ENCODE measurements around the gene FASTK.

FASTK gene

GRCh38 chr7:151124899-151125399 lies 44.3 kb upstream of the FASTK start:
- no peak for FAIRE-seq
- DNase-seq (ENCODE audit: insufficient read length, low spot score): no peak
- TF ChIP-seq POLR2A (IDR thresholded peaks at IDR 0.05; ENCODE audit: low read depth, low read length) (no peak), TAF1 (IDR thresholded peaks at IDR 0.05; ENCODE audit: low read depth, low read length) (no peak), PAX5 (IDR thresholded peaks at IDR 0.05; ENCODE audit: insufficient read depth, low read length, severe bottlenecking) (no peak), POLR2AphosphoS5 (IDR thresholded peaks at IDR 0.05; ENCODE audit: low read depth, low read length) (no peak), SPI1 (IDR thresholded peaks at IDR 0.05; ENCODE audit: low read depth, low read length) (no peak), POU2F2 (IDR thresholded peaks at IDR 0.05; ENCODE audit: low read depth, low read length) (no peak)

- no peak for DNase-seq (ENCODE audit: insufficient read length, low spot score)
- TF ChIP-seq SPI1 (IDR thresholded peaks at IDR 0.05; ENCODE audit: low read depth, low read length) (no peak), POU2F2 (IDR thresholded peaks at IDR 0.05; ENCODE audit: low read depth, low read length) (no peak), PAX5 (IDR thresholded peaks at IDR 0.05; ENCODE audit: insufficient read depth, low read length, severe bottlenecking) (no peak), TAF1 (IDR thresholded peaks at IDR 0.05; ENCODE audit: low read depth, low read length) (no peak)
- FAIRE-seq: no peak
Measured at GRCh38 chr7:151124481-151124880, 43.9 kb upstream of the FASTK start.

- DNase-seq (ENCODE audit: insufficient read length, low spot score) (peak; percentile 99), FAIRE-seq (peak; percentile 92)
- no peak for TF ChIP-seq POLR2A (IDR thresholded peaks at IDR 0.05; ENCODE audit: low read depth, low read length)
- no peak for TF ChIP-seq PAX5 (IDR thresholded peaks at IDR 0.05; ENCODE audit: insufficient read depth, low read length, severe bottlenecking)
- TF ChIP-seq POLR2AphosphoS5 (IDR thresholded peaks at IDR 0.05; ENCODE audit: low read depth, low read length): no peak
- no peak for TF ChIP-seq SPI1 (IDR thresholded peaks at IDR 0.05; ENCODE audit: low read depth, low read length)
- TF ChIP-seq POU2F2 (IDR thresholded peaks at IDR 0.05; ENCODE audit: low read depth, low read length): no peak
- no peak for TF ChIP-seq TAF1 (IDR thresholded peaks at IDR 0.05; ENCODE audit: low read depth, low read length)
Measured at GRCh38 chr7:151123822-151124464, 43.3 kb upstream of the FASTK start.

DNA sequence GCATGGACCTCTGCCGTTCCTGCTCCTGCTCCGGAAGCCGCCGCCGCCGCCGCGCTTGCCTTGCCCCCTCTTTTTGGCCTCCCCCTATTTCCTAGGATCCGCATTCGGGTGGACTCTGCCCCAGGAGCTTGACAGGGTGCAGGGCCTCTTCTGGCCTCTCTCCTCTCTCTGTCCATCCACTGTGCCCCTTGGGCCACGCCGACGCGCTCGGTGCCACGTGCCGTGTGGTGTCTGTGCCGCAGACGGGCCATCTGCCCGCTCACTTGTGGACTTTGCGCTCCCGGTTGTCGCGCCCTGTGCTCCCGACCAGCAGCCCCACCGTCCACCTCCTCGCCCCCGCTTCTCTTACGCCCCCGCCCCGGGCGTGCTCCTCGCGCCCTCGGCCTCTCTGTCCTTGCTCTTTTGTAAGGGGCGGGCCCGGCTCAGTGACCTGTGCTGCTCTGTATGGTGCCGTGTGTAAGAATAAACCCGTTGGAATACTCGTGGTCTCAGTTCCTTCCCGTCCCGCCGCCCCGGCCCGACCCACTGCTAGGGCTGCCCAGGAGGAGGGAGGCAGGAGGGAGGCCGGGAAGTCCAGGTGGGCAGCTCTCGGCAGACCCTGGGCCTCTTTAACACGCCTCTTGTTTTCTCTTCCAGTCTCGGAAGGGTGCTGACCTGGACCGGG lies 42.7 kb upstream of the FASTK start:
- no peak for FAIRE-seq
- DNase-seq (ENCODE audit: insufficient read length, low spot score): no peak
- TF ChIP-seq SPI1 (IDR thresholded peaks at IDR 0.05; ENCODE audit: low read depth, low read length) (no peak), PAX5 (IDR thresholded peaks at IDR 0.05; ENCODE audit: insufficient read depth, low read length, severe bottlenecking) (no peak), POLR2AphosphoS5 (IDR thresholded peaks at IDR 0.05; ENCODE audit: low read depth, low read length) (no peak), POU2F2 (IDR thresholded peaks at IDR 0.05; ENCODE audit: low read depth, low read length) (no peak), TAF1 (IDR thresholded peaks at IDR 0.05; ENCODE audit: low read depth, low read length) (no peak), POLR2A (IDR thresholded peaks at IDR 0.05; ENCODE audit: low read depth, low read length) (no peak)

DNA sequence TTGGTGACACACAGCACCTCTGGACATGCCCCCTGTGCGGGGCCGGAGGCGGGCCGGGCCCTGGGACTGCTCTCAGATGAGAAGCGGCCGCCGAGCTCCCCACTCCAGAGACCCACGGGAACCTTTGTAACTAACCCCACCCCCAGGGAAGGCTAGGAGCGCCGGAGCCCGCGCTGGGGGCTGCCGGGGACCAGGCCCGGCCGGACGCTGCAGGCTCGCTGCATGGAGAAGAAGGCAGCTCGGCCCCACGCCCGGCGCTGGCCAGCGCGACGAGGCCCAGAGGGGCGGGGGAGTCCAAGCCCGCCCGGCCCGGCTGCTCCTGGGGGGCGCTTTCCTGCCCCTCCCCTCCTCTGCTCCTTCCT lies 42.2 kb upstream of the FASTK start:
- no peak for FAIRE-seq
- no peak for DNase-seq (ENCODE audit: insufficient read length, low spot score)
- no peak for TF ChIP-seq POU2F2 (IDR thresholded peaks at IDR 0.05; ENCODE audit: low read depth, low read length)
- TF ChIP-seq TAF1 (IDR thresholded peaks at IDR 0.05; ENCODE audit: low read depth, low read length): no peak
- TF ChIP-seq POLR2AphosphoS5 (IDR thresholded peaks at IDR 0.05; ENCODE audit: low read depth, low read length): no peak
- TF ChIP-seq SPI1 (IDR thresholded peaks at IDR 0.05; ENCODE audit: low read depth, low read length): no peak
- TF ChIP-seq POLR2A (IDR thresholded peaks at IDR 0.05; ENCODE audit: low read depth, low read length): no peak
- no peak for TF ChIP-seq PAX5 (IDR thresholded peaks at IDR 0.05; ENCODE audit: insufficient read depth, low read length, severe bottlenecking)

DNA sequence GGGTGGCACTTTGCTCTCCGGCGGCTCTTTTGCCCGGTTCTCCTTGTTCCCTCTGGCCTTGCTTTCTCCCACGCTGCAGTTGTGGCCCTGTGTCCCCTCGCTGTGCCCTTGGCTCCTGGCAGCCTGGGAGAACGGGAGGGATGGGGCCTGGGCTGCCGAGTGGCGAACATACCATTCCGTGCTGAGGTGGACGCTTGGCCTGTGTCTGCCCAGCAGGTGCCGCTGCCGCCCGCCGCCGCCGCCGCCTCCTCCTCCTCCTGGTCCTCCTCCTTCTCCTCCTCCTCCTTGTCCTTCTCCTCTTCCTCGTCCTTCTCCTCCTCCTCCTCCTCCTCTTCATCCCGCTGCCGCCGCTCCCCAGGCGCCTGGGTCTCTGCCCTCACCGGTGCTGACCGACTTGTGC lies 41.7 kb upstream of the FASTK start:
- FAIRE-seq: no peak

GRCh38 chr7:151121380-151122170 lies 41.0 kb upstream of the FASTK start:
- no peak for FAIRE-seq
- no peak for DNase-seq (ENCODE audit: insufficient read length, low spot score)
- TF ChIP-seq POU2F2 (IDR thresholded peaks at IDR 0.05; ENCODE audit: low read depth, low read length) (no peak), PAX5 (IDR thresholded peaks at IDR 0.05; ENCODE audit: insufficient read depth, low read length, severe bottlenecking) (no peak), SPI1 (IDR thresholded peaks at IDR 0.05; ENCODE audit: low read depth, low read length) (no peak), POLR2AphosphoS5 (IDR thresholded peaks at IDR 0.05; ENCODE audit: low read depth, low read length) (no peak), POLR2A (IDR thresholded peaks at IDR 0.05; ENCODE audit: low read depth, low read length) (no peak), TAF1 (IDR thresholded peaks at IDR 0.05; ENCODE audit: low read depth, low read length) (no peak)

More for the DNA sequence above, 41.7 kb upstream of the FASTK start:
- DNase-seq (ENCODE audit: insufficient read length, low spot score): no peak
- no peak for TF ChIP-seq POU2F2 (IDR thresholded peaks at IDR 0.05; ENCODE audit: low read depth, low read length)

DNA sequence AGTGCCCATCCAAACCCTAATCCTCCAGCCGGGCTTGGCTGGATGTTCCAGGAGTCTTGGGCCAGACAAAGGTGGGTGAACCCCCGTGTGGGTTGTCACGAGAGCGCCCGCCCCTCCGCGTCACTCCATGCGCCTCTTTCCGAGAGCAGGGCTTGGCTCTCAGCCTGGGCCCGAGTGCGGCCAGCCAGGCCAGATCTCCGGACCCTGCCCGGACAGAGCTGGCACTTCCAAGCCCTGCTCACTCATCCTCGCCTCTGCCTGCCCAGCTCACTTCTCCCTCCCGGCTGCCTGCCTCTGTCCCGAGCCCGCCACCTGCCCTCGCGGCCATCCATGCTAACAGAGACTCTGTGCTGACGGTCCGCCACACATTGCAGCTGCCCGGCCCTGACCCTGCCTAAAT lies 40.3 kb upstream of the FASTK start:
- FAIRE-seq: no peak
- DNase-seq (ENCODE audit: insufficient read length, low spot score): no peak
- TF ChIP-seq POU2F2 (IDR thresholded peaks at IDR 0.05; ENCODE audit: low read depth, low read length) (no peak), POLR2AphosphoS5 (IDR thresholded peaks at IDR 0.05; ENCODE audit: low read depth, low read length) (no peak), SPI1 (IDR thresholded peaks at IDR 0.05; ENCODE audit: low read depth, low read length) (no peak)

DNA sequence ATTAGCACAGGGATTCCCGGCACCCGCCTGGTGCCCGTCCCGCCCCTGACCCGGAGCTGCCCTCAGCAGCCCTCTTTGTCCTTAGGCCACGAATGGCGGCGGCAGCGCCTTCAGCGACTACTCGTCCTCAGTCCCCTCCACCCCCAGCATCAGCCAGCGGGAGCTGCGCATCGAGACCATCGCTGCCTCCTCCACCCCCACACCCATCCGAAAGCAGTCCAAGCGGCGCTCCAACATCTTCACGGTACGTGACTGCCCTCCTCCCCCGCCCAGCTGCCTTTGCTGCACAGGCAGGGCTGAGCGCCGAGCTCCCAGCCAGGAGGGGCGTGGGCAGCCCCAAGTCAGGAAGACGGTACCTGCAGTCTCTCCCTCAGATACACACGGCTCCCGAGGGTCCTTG lies 39.3 kb upstream of the FASTK start:
- FAIRE-seq: no peak
- no peak for DNase-seq (ENCODE audit: insufficient read length, low spot score)
- TF ChIP-seq TAF1 (IDR thresholded peaks at IDR 0.05; ENCODE audit: low read depth, low read length) (no peak), SPI1 (IDR thresholded peaks at IDR 0.05; ENCODE audit: low read depth, low read length) (no peak), POLR2A (IDR thresholded peaks at IDR 0.05; ENCODE audit: low read depth, low read length) (no peak), PAX5 (IDR thresholded peaks at IDR 0.05; ENCODE audit: insufficient read depth, low read length, severe bottlenecking) (no peak), POLR2AphosphoS5 (IDR thresholded peaks at IDR 0.05; ENCODE audit: low read depth, low read length) (no peak), POU2F2 (IDR thresholded peaks at IDR 0.05; ENCODE audit: low read depth, low read length) (no peak)

Measured in GM12891 (cell line).